GM19023 (cell line): ENCODE results near the gene FBXL20.
"Not testable (repeated sequence)": the region's sequence is repeated elsewhere in the genome, so short reads cannot be mapped to it uniquely, and the experiment has no call there.

Source experiments
- ATAC-seq: cut with Tn5 transposase; IDR thresholded peaks from one replicate; pipeline ENCODE4 v1.9.1; 2021; ENCODE audit warnings: mild to moderate bottlenecking, moderate library complexity; ENCODE audit not compliant: unreplicated experiment

Gene FBXL20

DNA sequence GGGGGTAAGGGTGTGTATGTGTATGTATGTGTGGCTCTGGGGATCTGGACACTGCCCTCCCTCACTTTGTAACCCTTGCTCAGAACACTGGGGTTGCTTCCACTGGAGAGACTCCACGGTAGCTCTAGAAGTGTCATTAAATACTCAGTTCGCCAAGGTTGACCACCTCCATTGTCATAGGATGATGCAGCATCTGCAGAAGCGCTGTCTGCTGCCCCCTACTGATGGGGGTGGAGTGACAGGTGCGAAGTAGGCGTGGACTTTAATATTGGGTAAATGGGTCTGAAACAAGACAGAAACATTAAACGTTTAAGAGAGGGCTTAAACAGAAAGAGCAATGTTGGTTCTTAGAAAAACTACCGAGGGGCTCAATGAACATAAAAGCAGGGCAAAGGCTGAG lies 140.1 kb downstream of the FBXL20 start:
- ATAC-seq = no peak

DNA sequence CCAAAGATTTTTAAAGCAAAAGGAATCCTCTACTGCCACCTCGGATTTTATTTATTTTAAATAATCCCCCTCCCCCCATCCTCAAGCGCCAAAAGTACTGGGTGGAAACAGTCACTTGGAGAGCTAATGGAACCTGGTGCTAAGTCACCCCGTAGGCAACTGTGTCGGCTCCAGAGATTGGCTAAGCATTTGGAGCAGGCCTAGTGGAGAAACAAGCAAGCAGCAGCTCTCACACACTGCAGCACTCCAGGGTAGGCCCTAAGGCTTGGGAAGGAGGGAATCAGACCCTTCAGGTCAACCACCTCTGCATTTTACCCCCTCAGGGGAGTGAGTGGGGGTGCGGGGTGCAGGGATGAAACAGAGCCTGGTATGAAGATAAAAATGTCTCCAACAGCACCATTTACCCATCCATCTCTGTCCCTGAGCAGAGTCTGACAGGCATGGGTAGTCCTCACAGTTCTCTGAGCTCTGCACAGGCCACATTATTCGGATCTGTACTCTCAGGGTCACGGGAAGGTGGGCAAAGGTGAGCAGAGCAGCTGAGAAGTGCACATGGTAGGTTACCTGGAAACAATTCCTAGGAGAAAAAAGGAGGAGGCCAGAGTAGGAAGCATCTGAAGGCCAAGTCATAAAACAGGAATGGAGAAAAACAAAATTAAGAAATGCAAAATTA lies 148.5 kb downstream of the FBXL20 start:
- ATAC-seq = no peak

DNA sequence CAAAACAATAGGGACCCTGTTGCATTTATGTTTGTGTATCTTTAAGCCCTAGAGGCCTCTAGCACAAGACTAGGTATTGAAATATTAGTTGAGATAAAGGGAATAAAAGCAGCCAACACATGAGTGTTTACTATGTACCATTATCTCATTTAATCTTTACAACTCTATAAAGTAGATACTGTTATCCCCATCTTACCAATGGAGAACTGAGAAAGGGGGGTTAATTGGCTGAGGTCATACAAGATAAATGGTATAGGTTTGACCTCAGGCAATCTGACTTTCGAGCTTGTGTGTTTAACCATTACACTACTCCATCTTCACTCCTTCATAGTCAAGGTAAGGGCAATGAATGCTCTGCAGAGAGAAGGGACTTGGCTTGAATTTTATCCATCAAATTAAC lies 149.4 kb downstream of the FBXL20 start:
- no peak for ATAC-seq

DNA sequence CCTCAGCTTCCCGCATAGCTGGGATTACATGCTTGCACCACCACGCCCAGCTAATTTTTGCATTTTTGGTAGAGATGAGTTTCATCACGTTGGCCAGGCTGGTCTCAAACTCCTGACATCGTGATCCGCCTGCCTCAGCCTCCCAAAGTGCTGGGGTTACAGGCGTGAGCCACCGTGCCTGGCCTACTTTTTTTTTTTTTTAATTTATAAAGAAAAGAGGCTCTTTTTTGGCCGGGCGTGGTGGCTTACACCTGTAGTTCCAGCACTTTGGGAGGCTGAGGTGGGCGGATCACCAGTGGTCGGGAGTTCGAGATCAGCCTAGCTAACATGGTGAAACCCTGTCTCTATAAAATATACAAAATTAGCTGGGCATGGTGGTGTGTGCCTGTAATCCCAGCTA lies 151.3 kb downstream of the FBXL20 start:
- ATAC-seq = not testable (repeated sequence)

DNA sequence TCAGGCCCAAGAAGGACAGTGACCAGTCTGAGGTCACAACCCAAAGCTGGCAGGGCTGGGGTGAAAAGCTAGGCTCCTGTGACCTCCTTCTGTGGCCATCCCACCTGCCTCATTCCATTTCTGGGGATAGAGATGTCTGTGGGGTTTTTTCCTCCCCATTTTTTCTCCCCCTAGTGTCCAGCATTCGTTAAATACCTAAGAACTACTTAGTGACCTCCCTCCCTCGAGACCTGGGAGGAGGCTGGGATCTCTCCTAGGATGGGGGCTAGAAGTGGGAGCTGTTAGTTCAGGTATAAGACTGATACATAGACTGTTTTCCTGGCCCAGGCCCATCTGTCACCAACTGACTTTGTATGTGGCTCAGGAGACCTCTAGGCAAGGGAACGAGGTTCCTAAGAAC lies 155.2 kb downstream of the FBXL20 start:
- no peak for ATAC-seq

DNA sequence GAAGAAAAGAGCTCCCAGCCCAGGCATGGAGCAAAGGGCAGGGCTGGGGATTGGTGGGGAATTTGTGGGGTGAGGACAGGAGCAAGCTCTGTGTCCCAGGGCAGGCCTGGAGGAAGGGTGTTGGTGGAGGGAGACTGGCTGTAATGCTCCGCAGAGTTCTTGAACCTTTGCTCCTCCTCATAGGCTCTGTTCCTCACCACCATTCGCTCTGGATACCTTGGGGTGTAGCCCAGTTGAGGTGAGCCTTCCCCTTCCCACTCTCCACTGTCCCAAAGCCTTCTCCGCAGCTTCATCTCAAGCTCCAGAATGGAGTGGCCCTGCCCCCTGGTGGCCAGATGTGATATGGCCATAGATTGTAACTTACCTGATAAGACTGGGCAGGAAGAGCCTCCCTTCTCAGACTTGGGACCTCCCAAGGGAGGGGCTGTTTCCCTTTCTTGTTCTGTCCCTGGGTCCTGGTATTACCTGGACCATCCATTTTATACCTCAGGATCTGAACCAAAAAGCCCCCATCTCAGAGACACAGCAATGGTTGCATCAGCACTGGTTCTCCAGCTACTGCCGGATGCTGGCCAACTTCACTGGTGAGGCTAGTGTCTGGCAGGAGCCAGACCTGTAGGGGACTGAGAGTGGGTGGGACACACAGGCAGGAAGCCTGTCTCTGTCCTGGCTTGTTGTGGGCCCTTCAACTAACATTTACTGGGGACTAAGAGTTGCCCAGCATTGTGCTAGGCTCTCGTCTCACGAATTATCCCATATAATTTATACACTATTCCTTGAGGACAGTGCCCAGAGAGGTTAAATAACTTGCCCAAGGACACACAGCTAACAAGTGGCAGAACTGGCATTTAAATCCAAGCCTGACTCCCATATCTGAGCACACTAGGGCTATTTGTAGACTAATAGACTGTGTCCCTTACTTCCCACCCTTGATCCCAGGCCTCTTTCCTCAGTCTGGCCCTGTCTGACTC lies 156.5 kb downstream of the FBXL20 start:
- no peak for ATAC-seq

DNA sequence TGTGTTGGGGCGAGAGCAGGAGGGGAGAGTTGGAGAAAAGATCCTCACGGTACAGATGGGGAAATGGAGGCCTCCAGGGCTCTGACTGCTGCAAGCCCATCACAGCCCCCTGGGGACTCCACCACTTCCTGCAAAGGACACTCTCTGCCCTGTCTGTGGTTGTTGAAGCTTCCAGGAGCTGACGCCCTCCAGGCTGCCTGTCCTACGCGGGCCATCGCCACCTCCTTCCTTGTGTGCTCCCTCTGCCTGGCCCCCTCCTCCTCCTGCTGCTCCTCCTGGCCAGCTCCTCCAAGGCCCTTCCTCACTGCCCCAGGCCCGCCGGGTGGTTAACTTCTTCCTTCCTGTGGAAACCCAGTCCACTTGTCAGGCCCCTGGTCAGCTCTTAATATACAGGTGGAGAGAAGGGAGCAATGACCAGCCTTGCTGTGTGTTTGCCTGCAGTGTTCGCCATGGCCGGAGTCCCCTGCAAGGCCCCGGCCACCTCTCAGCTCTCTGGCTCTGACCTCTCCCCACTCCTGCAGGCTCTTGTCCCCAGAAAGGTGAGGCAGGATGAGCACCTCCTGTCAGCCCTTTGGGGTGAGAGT lies 157.3 kb downstream of the FBXL20 start:
- ATAC-seq = no peak

DNA sequence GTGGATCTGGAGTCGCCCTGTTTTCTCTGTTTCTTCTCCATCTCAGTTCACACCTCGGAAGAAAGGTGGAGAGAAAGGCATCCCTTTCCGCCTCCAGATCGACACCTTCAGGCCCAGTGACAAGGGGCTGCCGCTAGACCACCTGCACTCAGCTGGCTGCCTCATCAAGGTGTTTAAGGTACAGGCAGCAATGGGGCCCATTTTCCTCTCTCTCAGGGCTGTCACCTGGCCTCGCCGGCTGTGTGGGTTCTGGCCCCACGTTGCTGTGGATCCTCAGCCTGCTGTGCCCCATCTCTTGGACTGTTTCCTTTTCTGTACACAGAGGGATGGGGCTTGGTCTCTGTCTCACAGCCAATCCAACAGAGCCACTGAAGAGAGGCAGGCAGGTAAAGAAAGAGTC lies 158.3 kb downstream of the FBXL20 start:
- no peak for ATAC-seq

DNA sequence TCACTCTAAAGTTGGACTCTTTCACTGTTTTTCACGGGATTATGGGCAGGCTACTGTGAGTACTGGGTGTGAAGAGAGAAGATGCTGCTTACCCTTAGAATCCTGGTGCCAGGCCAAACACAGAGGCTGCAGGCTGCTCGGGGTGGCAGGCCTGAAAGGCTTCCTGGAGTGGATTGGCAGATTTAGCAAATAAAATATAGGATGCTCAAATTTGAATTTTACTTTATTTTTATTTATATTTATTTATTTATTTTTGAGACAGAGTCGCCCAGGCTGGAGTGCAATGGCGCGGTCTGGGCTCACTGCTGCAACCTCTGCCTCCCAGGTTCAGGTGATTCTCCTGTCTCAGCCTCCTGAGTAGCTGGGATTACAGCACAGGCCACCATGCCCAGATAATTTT lies 160.8 kb downstream of the FBXL20 start:
- no peak for ATAC-seq

DNA sequence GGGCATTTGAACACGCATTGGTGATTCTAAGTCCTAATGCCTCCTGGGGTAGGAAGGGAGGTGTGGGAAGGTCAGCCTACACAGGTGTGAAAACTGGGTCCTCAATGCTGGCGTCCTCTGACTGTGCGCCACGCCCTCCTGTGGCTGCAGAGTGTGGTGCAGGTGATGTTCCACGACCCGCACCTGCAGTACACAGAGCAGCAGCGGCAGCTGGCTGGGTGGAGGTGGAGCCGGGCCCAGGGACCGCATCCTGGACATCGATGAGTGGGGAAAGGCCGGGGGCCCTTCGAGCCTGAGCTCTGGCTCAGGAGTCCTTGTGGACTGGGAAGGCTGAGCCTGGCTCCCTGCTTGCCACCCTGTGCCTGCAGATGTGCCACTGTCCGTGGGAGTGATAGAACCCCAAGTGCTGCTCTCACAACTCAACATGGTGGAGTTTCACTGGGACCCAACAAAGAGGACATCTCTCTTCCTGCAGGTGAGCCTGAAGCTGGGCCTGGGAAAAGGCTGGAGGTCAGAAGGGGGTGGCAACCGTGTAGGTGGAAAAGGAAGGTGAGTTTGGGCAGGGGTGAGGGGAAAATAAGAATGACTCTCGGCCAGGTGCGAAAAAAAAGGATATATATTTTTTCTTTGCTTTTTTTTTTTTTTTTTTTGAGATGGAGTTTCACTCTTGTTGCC lies 161.6 kb downstream of the FBXL20 start:
- no peak for ATAC-seq

DNA sequence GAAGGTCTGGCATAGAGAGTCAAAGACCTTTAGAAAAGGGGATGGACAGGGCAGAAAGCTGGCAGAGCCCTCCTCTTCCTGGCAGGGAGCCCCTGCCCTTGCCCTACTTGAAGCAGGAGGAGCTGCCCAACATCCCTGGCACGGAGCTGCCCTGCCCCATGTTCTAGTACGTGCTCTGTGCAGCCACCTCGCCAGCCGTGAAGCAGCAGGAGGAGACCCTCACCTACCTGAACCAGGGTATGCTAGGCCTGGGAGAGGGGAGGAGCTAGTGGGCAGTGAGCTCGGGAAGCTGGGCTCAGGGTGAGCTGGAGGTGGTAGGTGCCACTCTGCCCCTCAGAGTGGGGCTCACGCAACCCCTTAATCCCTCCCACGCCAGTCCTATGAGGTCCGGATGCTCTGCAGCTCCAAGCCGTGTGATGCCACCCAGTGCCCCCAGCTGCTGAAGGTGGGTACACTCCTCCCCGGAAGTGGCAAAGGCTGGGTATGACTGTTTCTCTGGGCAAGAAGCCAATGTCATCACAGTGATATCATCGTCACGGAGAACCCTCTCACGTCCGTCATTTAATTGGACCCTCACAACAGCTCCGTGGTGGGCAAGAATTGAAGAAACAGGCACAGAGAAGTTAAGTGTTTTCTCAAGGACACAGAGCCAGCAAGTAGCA lies 163.0 kb downstream of the FBXL20 start:
- ATAC-seq = no peak

DNA sequence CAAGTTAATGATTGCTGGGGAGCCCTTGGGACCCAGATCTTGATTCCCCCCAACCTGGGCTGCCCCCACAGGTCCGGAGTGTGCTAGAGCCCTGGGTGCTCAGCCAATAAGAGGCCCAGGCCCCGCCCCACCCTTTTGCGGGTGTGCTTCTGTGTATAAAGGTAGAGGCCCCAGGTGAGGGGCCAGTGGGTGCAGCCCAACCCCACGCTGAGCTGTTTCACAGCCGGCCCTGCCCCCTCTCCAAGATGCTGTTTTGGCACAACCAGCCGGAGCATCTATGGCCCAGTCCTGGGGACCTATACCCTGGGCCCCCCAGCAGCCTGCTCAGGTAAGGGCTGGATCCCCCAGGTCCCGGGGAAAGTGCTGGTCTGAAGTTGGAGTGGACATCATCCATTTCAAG lies 163.8 kb downstream of the FBXL20 start:
- no peak for ATAC-seq

DNA sequence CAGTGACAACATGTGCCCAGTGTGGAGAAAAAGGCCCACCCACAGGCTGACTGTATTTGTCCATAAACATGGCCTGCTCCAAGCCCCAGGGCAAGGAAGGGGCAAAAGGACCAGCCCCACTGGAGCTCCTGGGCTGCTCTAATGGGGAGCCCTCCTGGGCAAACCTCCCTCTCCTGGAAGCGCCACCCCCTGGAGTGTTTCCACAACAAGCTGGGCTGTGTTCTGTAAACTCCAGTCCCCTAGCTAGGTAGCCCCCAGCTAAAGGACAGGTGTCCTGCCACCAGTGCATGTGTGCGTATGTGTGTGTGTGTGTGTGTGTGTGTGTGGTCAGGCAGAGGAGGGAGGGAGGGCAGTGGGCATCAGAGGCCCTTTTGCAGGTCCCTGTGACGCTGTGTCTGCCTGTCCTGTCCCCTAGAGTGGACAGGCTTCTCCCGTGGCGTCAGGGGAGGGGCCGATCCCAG lies 164.4 kb downstream of the FBXL20 start:
- ATAC-seq = no peak

DNA sequence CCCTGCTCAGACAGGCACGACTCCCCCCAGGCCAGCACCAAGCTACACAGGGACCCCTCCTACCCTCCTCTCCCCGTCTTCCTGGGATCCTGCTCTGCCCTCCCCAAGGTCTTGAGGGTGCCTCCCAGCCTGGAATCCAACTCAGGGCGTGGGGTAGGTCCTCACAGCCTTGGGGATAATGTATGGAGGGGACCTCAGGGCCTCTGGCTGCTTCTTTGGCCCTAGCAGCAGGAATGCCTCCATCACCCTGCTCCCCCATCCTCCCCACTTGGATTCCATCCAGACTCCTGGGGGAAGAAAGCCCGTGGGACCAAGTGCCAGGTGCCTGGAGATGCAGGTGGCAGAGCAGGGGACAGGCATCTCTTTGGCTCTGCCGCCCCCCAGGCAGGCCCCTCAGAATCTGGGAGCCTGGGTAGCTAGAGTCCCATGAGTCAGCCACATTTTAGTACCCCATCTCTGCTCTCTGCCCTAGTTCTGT lies 164.9 kb downstream of the FBXL20 start:
- no peak for ATAC-seq

DNA sequence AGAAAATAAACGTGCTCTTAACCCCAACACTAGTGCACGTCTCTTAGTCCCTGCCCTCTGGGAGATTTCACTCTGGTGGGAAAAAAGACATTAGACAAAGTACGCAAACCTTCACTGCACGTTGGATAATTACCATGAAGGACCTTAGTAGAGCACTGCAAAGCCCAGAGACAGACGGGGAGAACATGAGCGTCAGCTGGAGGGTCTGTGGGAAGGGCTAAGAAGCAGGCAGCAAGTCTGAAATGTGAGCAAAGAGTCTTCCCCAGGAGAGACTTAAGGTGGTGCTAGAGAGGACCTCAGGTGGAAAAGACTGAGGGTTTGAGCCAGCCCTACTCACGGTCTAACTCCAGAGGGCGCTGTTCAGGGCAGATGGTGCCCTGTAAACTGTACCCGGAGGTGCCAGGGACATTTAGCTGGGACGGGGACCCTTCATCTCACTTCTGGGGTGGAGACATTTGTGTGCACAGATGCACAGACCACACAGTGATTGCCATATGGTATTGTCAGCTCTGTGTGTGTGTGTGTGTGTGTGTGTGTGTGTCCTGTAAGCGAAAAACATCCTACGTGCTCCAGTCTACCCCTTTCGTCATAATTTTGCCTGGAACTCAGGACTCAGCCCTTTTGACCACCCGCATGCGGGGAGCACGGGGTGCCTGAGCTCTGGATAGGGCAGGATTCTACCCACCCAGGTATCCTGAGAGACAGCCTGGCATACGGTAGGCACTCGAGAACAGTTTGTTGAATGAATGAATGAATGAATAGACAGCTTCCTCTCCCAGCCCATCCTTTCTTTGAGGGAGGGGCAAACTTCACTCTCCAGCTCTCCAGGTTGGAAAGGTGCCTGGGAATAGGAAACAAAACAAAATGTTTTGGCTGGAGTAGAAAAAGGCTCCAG lies 165.6 kb downstream of the FBXL20 start:
- no peak for ATAC-seq

DNA sequence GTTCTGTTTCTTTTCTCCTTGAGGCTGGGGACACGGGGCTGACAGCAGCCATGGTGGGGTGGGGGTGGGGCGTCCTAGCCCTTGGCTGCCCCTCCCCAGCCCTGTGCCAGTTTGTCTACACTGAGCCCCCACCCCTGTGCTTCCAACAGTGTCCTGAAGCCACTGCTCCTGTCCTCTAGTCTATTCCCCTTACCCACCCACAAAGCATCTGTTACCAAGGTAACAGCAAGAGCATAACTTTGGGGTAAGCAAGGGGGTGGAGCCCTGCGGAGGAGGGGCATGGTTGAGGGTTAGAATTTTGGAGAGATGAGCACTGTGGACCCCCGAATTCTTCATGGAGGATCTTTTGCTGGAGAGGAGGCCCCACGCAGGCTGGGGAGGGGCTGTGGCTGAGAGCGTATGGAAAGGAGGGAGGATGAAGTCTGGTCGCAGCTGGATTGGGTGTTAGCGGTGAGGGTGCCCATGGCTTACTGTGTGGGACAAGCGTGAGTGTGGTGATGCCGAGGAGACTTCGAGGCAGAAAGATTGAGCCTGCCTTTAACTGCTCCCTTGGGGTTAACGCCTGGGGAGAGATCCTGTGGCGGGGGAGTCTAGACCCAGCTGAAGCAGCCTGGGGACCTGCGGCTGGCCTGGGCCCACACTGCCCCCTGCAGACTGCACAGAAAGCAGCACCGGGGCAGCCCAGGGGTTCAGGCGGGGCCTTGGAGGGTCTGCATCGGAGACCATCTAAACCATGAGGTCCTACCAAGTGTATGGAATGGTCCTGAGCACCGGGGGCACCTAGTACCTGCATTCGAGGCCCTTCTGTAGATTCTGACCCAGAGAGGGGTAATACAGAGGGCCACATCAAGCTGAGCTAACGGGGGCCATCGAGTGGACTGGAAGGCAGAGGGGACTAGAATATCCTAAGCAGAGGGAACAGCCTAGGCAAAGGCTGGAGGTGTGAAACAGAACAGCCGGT lies 169.6 kb downstream of the FBXL20 start:
- ATAC-seq = no peak

DNA sequence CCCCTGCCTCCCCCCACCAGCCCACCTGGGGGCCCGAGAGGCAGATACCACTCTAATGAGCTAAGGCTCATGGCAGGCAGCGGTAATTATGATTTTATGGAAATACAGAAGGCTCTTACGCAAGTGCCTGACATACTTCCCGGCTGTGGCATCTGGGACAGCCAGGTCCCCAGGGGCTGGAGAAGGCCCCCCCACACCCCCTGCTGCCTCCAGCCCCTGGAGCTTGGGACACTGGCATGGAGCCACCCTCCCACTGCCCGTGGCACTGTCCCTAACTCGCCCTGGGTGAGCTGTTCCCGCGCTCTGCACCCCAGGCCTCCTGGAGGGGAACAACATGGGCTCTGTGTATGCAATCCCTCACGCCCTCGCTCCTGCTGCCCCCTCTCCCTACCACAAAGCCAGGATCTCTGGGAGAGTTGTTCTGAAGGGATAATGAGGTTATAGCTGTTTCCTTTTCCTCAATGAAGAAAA lies 170.3 kb downstream of the FBXL20 start:
- ATAC-seq = no peak

DNA sequence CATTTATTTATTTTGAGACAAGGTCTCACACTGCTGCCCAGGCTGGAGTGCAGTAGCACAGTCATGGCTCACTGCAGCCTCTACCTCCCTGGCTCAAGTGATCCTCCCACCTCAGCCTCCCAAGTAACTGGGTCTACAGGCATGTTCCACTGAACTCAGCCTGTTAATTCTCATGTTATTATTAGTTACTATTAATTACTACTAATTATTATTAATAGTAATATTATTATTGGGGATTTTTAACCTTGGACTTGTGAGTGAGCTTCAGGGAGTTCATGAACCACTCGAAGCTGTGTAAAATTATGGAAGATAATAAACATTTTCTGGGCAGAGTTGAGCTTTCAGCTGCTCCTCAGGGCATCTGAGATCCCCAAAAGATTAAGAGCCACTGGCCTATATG lies 171.1 kb downstream of the FBXL20 start:
- no peak for ATAC-seq
